ENCODE data around the gene GSTM3. TPM values are rescaled to one million over a fixed set of nuclear protein-coding genes. Genes with fewer than 3 reads are reported as not detected.
"Not testable (repeated sequence)": the region's sequence is repeated elsewhere in the genome, so short reads cannot be mapped to it uniquely, and the experiment has no call there.

The GSTM3 gene
- polyA plus RNA-seq, 1 donor (not counting 4 experiments of a cell fraction or from before 2014, with no cell fraction given) = 113 TPM

DNA sequence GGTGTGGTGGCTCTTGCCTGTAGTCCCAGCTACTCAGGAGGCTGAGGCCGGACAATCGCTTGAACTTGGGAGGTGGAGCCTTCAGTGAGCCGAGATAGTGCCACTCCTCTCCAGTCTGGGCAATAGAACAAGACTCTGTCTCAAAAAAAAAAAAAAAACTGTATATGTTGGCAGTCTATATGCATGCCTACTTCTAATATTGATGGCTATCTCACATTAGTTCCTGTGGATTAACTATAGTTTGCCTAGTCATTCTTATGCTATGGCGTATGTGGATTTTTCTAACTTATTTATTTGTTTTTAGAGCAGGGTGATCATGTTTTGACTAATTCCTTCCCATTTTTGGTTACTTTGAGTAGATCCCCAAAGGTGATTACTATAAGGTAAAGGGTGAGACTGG lies 43.8 kb downstream of the GSTM3 start:
- Histone ChIP-seq H3K4me2 (ENCODE audit: control insufficient read depth, extremely low read depth, insufficient read depth, low read depth, low read length) (no peak overlapping the region), H3K9me1 (ENCODE audit: control insufficient read depth, extremely low read depth, insufficient read depth, low read length) (no peaks in the 10 kb centered on the region), H3K79me2 (ENCODE audit: control insufficient read depth, insufficient read depth, low read length) (no peaks in the 10 kb centered on the region), H3K4me3 (ENCODE audit: control insufficient read depth in 2 of 3, extremely low read depth in 1 of 3, insufficient read depth in 2 of 3, low read depth in 1 of 3, low read length in 3 of 3) (no peak overlapping the region), H2AFZ (ENCODE audit: control insufficient read depth, low read length) (no peak overlapping the region), H4K20me1 (ENCODE audit: control insufficient read depth, extremely low read depth, insufficient read depth, low read length) (no peaks in the 10 kb centered on the region), H3K36me3 (ENCODE audit: control insufficient read depth in 2 of 2, extremely low read depth in 1 of 2, insufficient read depth in 2 of 2, low read length in 2 of 2) (no peaks in the 10 kb centered on the region), H3K9ac (ENCODE audit: control insufficient read depth, extremely low read depth, insufficient read depth, low read length) (no peak overlapping the region), H3K27me3 (ENCODE audit: control insufficient read depth, extremely low read depth, insufficient read depth, low read length) (no peaks in the 10 kb centered on the region), H3K4me1 (ENCODE audit: control insufficient read depth, extremely low read depth, insufficient read depth, low read length) (peaks cover 6% of the 10 kb centered on the region), H3K9me3 (ENCODE audit: control insufficient read depth, low read depth, low read length) (no peaks in the 10 kb centered on the region), H3K27ac (ENCODE audit: control insufficient read depth, insufficient read depth, low read length) (no peak overlapping the region)
- no peak for FAIRE-seq
- dilution Hi-C loops (cut with MboI; ENCODE audit: extremely low pct_ligation_motif_present, low sequenced_read_pairs) = no loop called here
- no peak for TF ChIP-seq CTCF (optimal IDR thresholded peaks at IDR 0.05 in 1 of 3, IDR thresholded peaks at IDR 0.05 in 1 of 3, conservative IDR thresholded peaks at IDR 0.05 in 1 of 3; ENCODE audit: extremely low read depth in 1 of 3, insufficient read depth in 2 of 3, low read length in 3 of 3)
- no peak for TF ChIP-seq EZH2 (IDR thresholded peaks at IDR 0.05; ENCODE audit: low read length)
- no peak for DNase-seq (ENCODE audit: low read depth, low spot score)

DNA sequence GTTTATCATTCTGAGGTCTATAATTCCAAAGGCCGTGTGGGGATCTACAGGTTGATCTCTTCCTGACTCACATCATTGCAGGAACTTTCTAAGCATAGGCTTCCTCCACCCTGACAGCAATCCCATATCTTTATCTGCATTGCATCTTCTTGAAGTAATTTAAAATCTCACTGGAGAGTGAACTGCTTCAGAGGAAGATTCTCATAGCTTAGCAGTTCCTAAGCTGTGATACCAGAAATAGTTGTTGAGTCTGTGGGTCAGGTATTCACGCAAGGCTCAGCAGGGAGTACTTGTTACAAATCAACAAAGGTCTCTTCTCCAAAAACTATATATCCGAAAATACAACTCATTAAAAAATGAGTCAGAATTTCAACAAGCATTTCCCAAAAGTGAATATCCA lies 45.7 kb downstream of the GSTM3 start:
- H3K9me1 ChIP-seq (ENCODE audit: control insufficient read depth, extremely low read depth, insufficient read depth, low read length); DNase-seq (ENCODE audit: low read depth, low spot score); dilution Hi-C loops (cut with MboI; ENCODE audit: extremely low pct_ligation_motif_present, low sequenced_read_pairs); H3K9ac ChIP-seq (ENCODE audit: control insufficient read depth, extremely low read depth, insufficient read depth, low read length); H4K20me1 ChIP-seq (ENCODE audit: control insufficient read depth, extremely low read depth, insufficient read depth, low read length); H3K4me2 ChIP-seq (ENCODE audit: control insufficient read depth, extremely low read depth, insufficient read depth, low read depth, low read length); H3K9me3 ChIP-seq (ENCODE audit: control insufficient read depth, low read depth, low read length); H3K36me3 ChIP-seq (ENCODE audit: control insufficient read depth in 2 of 2, extremely low read depth in 1 of 2, insufficient read depth in 2 of 2, low read length in 2 of 2); H3K79me2 ChIP-seq (ENCODE audit: control insufficient read depth, insufficient read depth, low read length); H3K27ac ChIP-seq (ENCODE audit: control insufficient read depth, insufficient read depth, low read length); H3K4me1 ChIP-seq (ENCODE audit: control insufficient read depth, extremely low read depth, insufficient read depth, low read length); H3K4me3 ChIP-seq (ENCODE audit: control insufficient read depth in 2 of 3, extremely low read depth in 1 of 3, insufficient read depth in 2 of 3, low read depth in 1 of 3, low read length in 3 of 3); FAIRE-seq; H3K27me3 ChIP-seq (ENCODE audit: control insufficient read depth, extremely low read depth, insufficient read depth, low read length); H2AFZ ChIP-seq (ENCODE audit: control insufficient read depth, low read length): not testable (repeated sequence)

DNA sequence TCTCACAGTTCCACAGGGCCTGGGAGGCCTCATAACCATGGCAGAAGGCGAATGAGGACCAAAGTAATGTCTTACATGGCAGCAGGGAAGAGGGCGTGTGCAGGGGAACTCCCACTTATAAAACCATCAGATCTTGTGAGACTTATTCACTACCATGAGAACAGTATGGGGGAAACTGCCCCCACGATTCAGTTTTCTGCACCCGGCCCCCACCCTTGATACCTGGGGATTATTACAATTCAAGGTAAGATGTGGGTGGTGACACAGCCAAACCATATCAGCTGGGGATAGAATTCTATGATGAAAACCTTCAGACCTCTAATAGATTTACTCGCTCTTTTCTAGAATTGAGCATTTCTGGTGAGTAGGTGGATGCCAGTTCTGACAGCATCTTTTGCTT lies 46.4 kb downstream of the GSTM3 start:
- H3K9me1 ChIP-seq (ENCODE audit: control insufficient read depth, extremely low read depth, insufficient read depth, low read length); dilution Hi-C loops (cut with MboI; ENCODE audit: extremely low pct_ligation_motif_present, low sequenced_read_pairs); H3K4me2 ChIP-seq (ENCODE audit: control insufficient read depth, extremely low read depth, insufficient read depth, low read depth, low read length); DNase-seq (ENCODE audit: low read depth, low spot score); H3K9ac ChIP-seq (ENCODE audit: control insufficient read depth, extremely low read depth, insufficient read depth, low read length); H3K4me3 ChIP-seq (ENCODE audit: control insufficient read depth in 2 of 3, extremely low read depth in 1 of 3, insufficient read depth in 2 of 3, low read depth in 1 of 3, low read length in 3 of 3); H3K4me1 ChIP-seq (ENCODE audit: control insufficient read depth, extremely low read depth, insufficient read depth, low read length); H3K36me3 ChIP-seq (ENCODE audit: control insufficient read depth in 2 of 2, extremely low read depth in 1 of 2, insufficient read depth in 2 of 2, low read length in 2 of 2); H2AFZ ChIP-seq (ENCODE audit: control insufficient read depth, low read length); H4K20me1 ChIP-seq (ENCODE audit: control insufficient read depth, extremely low read depth, insufficient read depth, low read length); H3K27me3 ChIP-seq (ENCODE audit: control insufficient read depth, extremely low read depth, insufficient read depth, low read length); FAIRE-seq; H3K9me3 ChIP-seq (ENCODE audit: control insufficient read depth, low read depth, low read length); H3K79me2 ChIP-seq (ENCODE audit: control insufficient read depth, insufficient read depth, low read length); H3K27ac ChIP-seq (ENCODE audit: control insufficient read depth, insufficient read depth, low read length): not testable (repeated sequence)

Measured in keratinocyte (primary cell).